B cell (primary cell): ENCODE results near the gene COL8A2. TPM values are rescaled to one million over a fixed set of nuclear protein-coding genes. Genes with fewer than 3 reads are reported as not detected.

Source experiments
- ATAC-seq: fragments of 200-7000 bp; cut with Tn5 transposase; one replicate; pipeline ENCODE4 v1.10.0; 2021; ENCODE audit warnings: low read depth, mild to moderate bottlenecking, moderate number of reproducible peaks, moderate library complexity
- CTCF ChIA-PET: fragments of 350-600 bp; sonication (Branson Sonifier 250); formaldehyde crosslinking; loops from one replicate; lab custom pipeline; 2021; ENCODE audit warnings: antibody characterized with exemption, inconsistent platforms; lab: Charles Lee
- POLR2A ChIA-PET: fragments of 350-600 bp; sonication (Branson Sonifier 250); formaldehyde crosslinking; loops from one replicate; lab custom pipeline; 2021; ENCODE audit warnings: antibody characterized with exemption; lab: Charles Lee
- DNase-seq: peaks from one replicate; pipeline ENCODE4 v3.0.0; 2013
- H2AFZ ChIP-seq: 2 replicates; pipeline ENCODE4 v1.6.1; 2012; ENCODE audit warnings: mild to moderate bottlenecking, low read depth, low read length; ENCODE audit not compliant: insufficient read depth, poor library complexity, severe bottlenecking
- H3K27ac ChIP-seq, 2 donors: 1 replicate in 1 of 2; 2 replicates in 1 of 2; pipeline ENCODE4 v1.5.1; 2012 to 2013; ENCODE audit warnings: low read length in 2 of 2, mild to moderate bottlenecking in 2 of 2, moderate library complexity in 1 of 2
- H3K27me3 ChIP-seq, 4 experiments: fragments of 200-600 bp in 1 of 4; sonication (generic) in 1 of 4; replicated peaks in 1 of 4; 1 replicate in 2 of 4; 2 replicates in 2 of 4; pipeline versions ENCODE4 v1.6.1 to v1.7.0; 2013 to 2016; ENCODE audit warnings: low read length in 3 of 4, mild to moderate bottlenecking in 2 of 4, mixed read lengths in 1 of 4, moderate library complexity in 1 of 4; ENCODE audit not compliant: insufficient read depth in 4 of 4, control insufficient read depth in 3 of 4; ENCODE audit errors: control extremely low read depth in 1 of 4
- H3K36me3 ChIP-seq, 2 experiments: replicated peaks in 1 of 2; 1 replicate in 1 of 2; 2 replicates in 1 of 2; pipeline versions ENCODE4 v1.6.1 to v1.7.1; 2013; ENCODE audit warnings: low read length in 1 of 2; ENCODE audit not compliant: insufficient read depth in 2 of 2, control insufficient read depth in 1 of 2; ENCODE audit errors: control extremely low read depth in 1 of 2, extremely low read depth in 1 of 2
- H3K4me1 ChIP-seq, 2 donors: fragments of 200-600 bp in 1 of 2; sonication (generic) in 1 of 2; 1 replicate in 1 of 2; 2 replicates in 1 of 2; pipeline versions ENCODE4 v1.5.1 to v1.6.1; 2013 to 2017; ENCODE audit warnings: low read length in 2 of 2; ENCODE audit not compliant: control insufficient read depth in 2 of 2, insufficient read depth in 2 of 2
- H3K4me2 ChIP-seq: replicated peaks from 2 replicates; pipeline ENCODE3; 2012; ENCODE audit warnings: mild to moderate bottlenecking, low read depth, low read length; ENCODE audit not compliant: poor library complexity, severe bottlenecking
- H3K4me3 ChIP-seq, 5 experiments: fragments of 200-600 bp in 1 of 5; sonication (generic) in 1 of 5; 1 replicate in 3 of 5; 2 replicates in 2 of 5; pipeline versions ENCODE4 v1.5.1 to v1.7.0; 2011 to 2016; ENCODE audit warnings: low read length in 4 of 5, mild to moderate bottlenecking in 4 of 5, low read depth in 2 of 5, control low read depth in 1 of 5, moderate library complexity in 1 of 5; ENCODE audit not compliant: insufficient read depth in 1 of 5; ENCODE audit errors: control extremely low read depth in 1 of 5, extremely low read depth in 1 of 5
- H3K79me2 ChIP-seq: fragments of 200-600 bp; sonication (generic); one replicate; pipeline ENCODE4 v1.6.0; 2016; ENCODE audit warnings: low read length; ENCODE audit not compliant: control insufficient read depth, insufficient read depth
- H3K9ac ChIP-seq: fragments of 200-600 bp; sonication (generic); 2 replicates; pipeline ENCODE4 v1.6.1; 2017; ENCODE audit warnings: mild to moderate bottlenecking, low read length, moderate library complexity
- H3K9me3 ChIP-seq, 3 donors: one replicate each; pipeline versions ENCODE4 v1.6.1 to v1.7.1; 2013; ENCODE audit warnings: low read length in 2 of 3; ENCODE audit not compliant: control insufficient read depth in 2 of 3, insufficient read depth in 1 of 3; ENCODE audit errors: control extremely low read depth in 1 of 3
- H4K20me1 ChIP-seq: 2 replicates; pipeline ENCODE4 v1.6.0; 2012; ENCODE audit warnings: mild to moderate bottlenecking, low read length; ENCODE audit not compliant: insufficient read depth, control insufficient read depth, poor library complexity, severe bottlenecking
- H3K27ac Mint-ChIP-seq: one replicate; pipeline ENCODE4 v1.8.0; 2021; ENCODE audit warnings: mixed read lengths
- H3K27me3 Mint-ChIP-seq: one replicate; pipeline ENCODE4 v1.8.0; 2021; ENCODE audit warnings: mixed read lengths
- H3K4me1 Mint-ChIP-seq: one replicate; pipeline ENCODE4 v1.8.0; 2021; ENCODE audit warnings: mixed read lengths
- H3K4me3 Mint-ChIP-seq: one replicate; pipeline ENCODE4 v1.8.0; 2021; ENCODE audit warnings: mixed read lengths
- H3K9me3 Mint-ChIP-seq: one replicate; pipeline ENCODE4 v1.8.0; 2022; ENCODE audit warnings: mixed read lengths; ENCODE audit not compliant: insufficient read depth
- CTCF ChIP-seq: fragments of 200-600 bp; IDR thresholded peaks from one replicate; pipeline ENCODE4 v1.8.0; 2022; ENCODE audit warnings: antibody characterized with exemption, mild to moderate bottlenecking
- EZH2 ChIP-seq: IDR thresholded peaks from 2 replicates; pipeline ENCODE4 v1.6.1; 2012; ENCODE audit warnings: borderline replicate concordance, low read depth, mild to moderate bottlenecking, moderate library complexity, low read length; ENCODE audit not compliant: insufficient read depth, poor library complexity, severe bottlenecking
- WGBS: methylation state at CpG from one replicate; pipeline ENCODE4 v1.1.5; 2013; ENCODE audit warnings: missing lambda C conversion rate; ENCODE audit not compliant: insufficient coverage; 5-methylcytosine and 5-hydroxymethylcytosine counted together
- intact Hi-C: fragments of 100-400 bp; cut with micrococcal nuclease; formaldehyde crosslinking; loops from one replicate; pipeline ENCODE4 v1.10.0; 2022
- polyA plus RNA-seq: library from polyadenylated mRNA; depleted of rRNA; stranded (reverse); fragments of >200 nt; gene quantifications from 2 replicates; pipeline ENCODE4 v1.2.3, GENCODE V29; 2012
- total RNA-seq, 2 donors: library from RNA; stranded (reverse); fragments of 120-200 nt in 1 of 2; gene quantifications; 1 replicate in 1 of 2; 2 replicates in 1 of 2; pipeline versions ENCODE4 v1.2.3 to v1.2.4, GENCODE V29; 2013 to 2022

The COL8A2 gene
- total and polyA plus RNA-seq, 2 donors (not counting 1 experiment from before 2014, with no cell fraction given) = 0.17 TPM; not detected in 1

DNA sequence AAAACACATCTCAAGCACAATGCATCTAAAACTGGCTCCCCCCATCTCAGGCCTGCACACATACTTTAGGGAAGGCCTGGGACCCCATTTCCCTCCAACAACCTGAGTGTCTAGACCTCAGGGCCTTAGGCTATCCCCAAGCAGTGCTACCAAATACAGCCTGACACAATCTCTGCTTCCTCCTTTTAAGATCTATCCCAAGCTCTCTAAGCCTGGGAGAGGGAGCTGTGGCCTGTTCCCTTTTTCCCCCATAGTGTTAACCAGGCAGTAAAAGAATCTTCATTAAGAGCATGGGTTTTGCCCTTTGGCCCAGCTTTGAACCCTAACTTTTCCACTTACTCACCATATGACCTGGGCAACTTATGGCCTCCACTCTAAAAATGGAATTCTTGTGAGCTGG lies 10.8 kb upstream of the COL8A2 start:
- ATAC-seq (no peak), DNase-seq (no peak)
- Histone ChIP-seq H3K4me3 (no peak overlapping the region), H3K9ac (no peak overlapping the region), H3K4me1 (no peaks in the 10 kb centered on the region), H3K9me3 (no peaks in the 10 kb centered on the region), H3K79me2 (peaks cover 9% of the 10 kb centered on the region), H2AFZ (no peak overlapping the region), H3K27ac (no peak overlapping the region), H3K36me3 (peaks cover 0 to 42% of the 10 kb centered on the region in 2 experiments), H4K20me1 (no peaks in the 10 kb centered on the region), H3K27me3 (no peaks in the 10 kb centered on the region), H3K4me2 (no peak overlapping the region)
- H3K4me1 Mint-ChIP-seq = no peaks in the 10 kb centered on the region
- TF ChIP-seq CTCF (no peak), EZH2 (no peak)
- no peaks in the 10 kb centered on the region for H3K27me3 Mint-ChIP-seq
- H3K27ac Mint-ChIP-seq = peak overlapping the region; percentile 63
- H3K4me3 Mint-ChIP-seq = no peak overlapping the region
- ChIA-PET POLR2A (no interaction called here), CTCF (interaction anchor here (0.9 to 4.3 kb wide), 11 partner anchors 9 to 261 kb away, joined by 3 to 58 read pairs (median 8); no protein-coding TSS in a partner anchor)
- intact Hi-C loops = no loop called here
- H3K9me3 Mint-ChIP-seq = no peaks in the 10 kb centered on the region

DNA sequence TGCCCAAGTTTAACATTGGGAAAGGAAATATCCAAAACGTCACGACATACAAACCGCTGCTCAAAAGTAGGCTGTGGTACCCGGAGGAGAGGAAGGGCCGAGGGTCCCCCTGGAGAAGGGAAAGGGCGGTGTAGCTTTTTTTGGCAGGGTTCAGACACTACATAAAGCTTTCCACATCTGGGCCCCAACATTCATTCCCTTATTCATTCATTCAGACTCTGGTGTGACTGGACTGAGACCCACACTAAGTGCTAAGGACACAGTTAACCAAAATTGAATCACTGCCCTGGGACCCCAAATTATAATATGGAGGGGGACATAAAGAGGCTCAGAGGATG lies 10.3 kb upstream of the COL8A2 start:
- 94% methylated on average over 3 of the region's 6 CpGs for WGBS
- peaks cover 0 to 41% of the 10 kb centered on the region in 2 experiments for H3K36me3 ChIP-seq
- DNase-seq = no peak
- Mint-ChIP-seq H3K27ac (no peak overlapping the region), H3K4me3 (no peak overlapping the region), H3K27me3 (no peaks in the 10 kb centered on the region), H3K9me3 (no peaks in the 10 kb centered on the region), H3K4me1 (no peaks in the 10 kb centered on the region)
- ChIA-PET CTCF (interaction anchor here (0.9 to 4.3 kb wide), 13 partner anchors 10 to 277 kb away, joined by 3 to 58 read pairs (median 6); no protein-coding TSS in a partner anchor), POLR2A (interaction anchor here (0.6 kb wide), 1 partner anchor 28 kb away, joined by 3 read pairs; no protein-coding TSS in a partner anchor)
- TF ChIP-seq CTCF = no peak
- TF ChIP-seq EZH2 = no peak
- H3K79me2 ChIP-seq = peaks cover 4% of the 10 kb centered on the region
- no peak overlapping the region for H3K4me3 ChIP-seq
- no peaks in the 10 kb centered on the region for H3K4me1 ChIP-seq
- no peak for ATAC-seq
- H3K27me3 ChIP-seq = no peaks in the 10 kb centered on the region
- no peaks in the 10 kb centered on the region for H3K9me3 ChIP-seq
- intact Hi-C loops = no loop called here
- H3K27ac ChIP-seq = no peak overlapping the region
- no peak overlapping the region for H2AFZ ChIP-seq
- H4K20me1 ChIP-seq = no peaks in the 10 kb centered on the region
- no peak overlapping the region for H3K9ac ChIP-seq
- no peak overlapping the region for H3K4me2 ChIP-seq
